Activated CD8-positive, alpha-beta memory T cell treated with anti-CD3 and anti-CD28 coated beads for 4 hours (primary cell): ENCODE measurements around the gene LRRC8C.

ENCODE experiments used
- DNase-seq, 2 donors: peaks; one replicate each; pipeline ENCODE4 v3.0.0-alpha.2; 2020; ENCODE audit warnings: low read depth in 2 of 2

Gene LRRC8C

GRCh38 chr1:89763649-89763986, 130.7 kb downstream of the LRRC8C start:
- no peak for DNase-seq

- no peak for DNase-seq
Measured at GRCh38 chr1:89765774-89766173, 132.9 kb downstream of the LRRC8C start.

GRCh38 chr1:89767618-89768017, 134.7 kb downstream of the LRRC8C start:
- DNase-seq = no peak
